ENCODE data around the gene FOXR1. TPM values are rescaled to one million over a fixed set of nuclear protein-coding genes. Genes with fewer than 3 reads are reported as not detected.

Gene FOXR1
- total and polyA plus RNA-seq, 9 donors: 1.7 TPM; not detected in 8

DNA sequence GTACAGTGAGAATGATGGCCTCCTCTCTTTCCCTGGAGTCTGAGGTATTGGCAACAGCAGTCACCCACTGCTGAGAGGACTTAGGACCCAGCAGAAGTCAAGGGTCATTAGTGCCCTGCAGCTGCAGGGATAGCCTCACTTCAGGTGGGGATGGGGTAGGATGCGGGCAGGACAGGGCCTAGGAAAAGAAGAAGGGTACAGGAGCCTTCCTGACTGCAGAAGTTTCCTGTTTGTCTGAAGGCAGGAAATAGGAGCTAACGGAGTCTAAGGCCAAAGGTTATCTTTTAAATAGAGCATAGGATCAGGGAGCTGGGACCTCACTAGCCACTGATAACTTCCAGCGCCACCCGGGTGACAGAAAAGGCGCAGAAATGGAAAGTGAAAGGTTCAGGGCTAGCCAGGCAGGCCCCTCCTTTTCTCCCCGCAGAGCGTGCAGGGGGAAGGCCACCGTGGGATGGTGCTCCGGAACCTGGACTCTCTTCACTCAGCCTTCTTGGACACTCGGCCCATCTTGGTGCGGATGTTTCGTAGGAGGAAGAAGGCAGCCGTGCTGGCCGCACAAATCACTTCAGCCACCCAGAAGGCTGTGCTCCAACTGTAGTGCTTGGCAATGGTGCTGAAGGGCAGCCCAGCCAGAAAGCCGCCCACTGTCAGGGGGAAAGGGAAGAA lies 53.0 kb downstream of the FOXR1 start:
- WGBS, 3 donors: 59 to 68% (median 65%) methylated on average over 15 of the region's 15 CpGs
- Histone ChIP-seq H3K4me3 (no peak overlapping the region), H3K36me3 (no peaks in the 10 kb centered on the region), H3K27me3 (no peaks in the 10 kb centered on the region), H3K27ac (no peak overlapping the region), H3K4me1 (ENCODE audit: insufficient read depth) (peaks cover 5% of the 10 kb centered on the region), H3K9me3 (no peaks in the 10 kb centered on the region)
- TF ChIP-seq EP300 (IDR thresholded peaks at IDR 0.05) (no peak), POLR2A (IDR thresholded peaks at IDR 0.05) (no peak)
- TF ChIP-seq, protein P1, sequence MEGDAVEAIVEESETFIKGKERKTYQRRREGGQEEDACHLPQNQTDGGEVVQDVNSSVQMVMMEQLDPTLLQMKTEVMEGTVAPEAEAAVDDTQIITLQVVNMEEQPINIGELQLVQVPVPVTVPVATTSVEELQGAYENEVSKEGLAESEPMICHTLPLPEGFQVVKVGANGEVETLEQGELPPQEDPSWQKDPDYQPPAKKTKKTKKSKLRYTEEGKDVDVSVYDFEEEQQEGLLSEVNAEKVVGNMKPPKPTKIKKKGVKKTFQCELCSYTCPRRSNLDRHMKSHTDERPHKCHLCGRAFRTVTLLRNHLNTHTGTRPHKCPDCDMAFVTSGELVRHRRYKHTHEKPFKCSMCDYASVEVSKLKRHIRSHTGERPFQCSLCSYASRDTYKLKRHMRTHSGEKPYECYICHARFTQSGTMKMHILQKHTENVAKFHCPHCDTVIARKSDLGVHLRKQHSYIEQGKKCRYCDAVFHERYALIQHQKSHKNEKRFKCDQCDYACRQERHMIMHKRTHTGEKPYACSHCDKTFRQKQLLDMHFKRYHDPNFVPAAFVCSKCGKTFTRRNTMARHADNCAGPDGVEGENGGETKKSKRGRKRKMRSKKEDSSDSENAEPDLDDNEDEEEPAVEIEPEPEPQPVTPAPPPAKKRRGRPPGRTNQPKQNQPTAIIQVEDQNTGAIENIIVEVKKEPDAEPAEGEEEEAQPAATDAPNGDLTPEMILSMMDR (IDR thresholded peaks at IDR 0.05): no peak
- intact Hi-C loops (cut with DNase I): no loop called here
- DNase-seq: no peak

DNA sequence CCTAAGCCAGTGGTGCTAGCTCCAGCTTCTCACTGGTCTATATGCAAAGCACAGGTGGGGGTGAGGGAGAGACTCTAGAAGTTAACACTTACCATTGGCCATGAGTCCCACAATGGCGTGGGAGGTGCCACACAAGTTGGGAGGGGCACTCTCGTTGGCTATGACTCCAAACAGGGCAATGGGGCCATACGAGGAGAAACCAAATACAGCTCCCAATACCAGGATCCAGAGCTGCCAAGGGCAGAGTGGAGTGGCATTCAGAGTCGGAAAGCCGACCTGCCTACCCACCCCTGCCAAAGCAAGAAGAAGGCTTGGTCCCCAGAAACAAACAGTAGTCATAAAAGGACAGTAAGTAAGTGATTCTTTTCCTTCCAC lies 53.5 kb downstream of the FOXR1 start:
- Histone ChIP-seq H3K36me3 (no peaks in the 10 kb centered on the region), H3K27ac (no peak overlapping the region), H3K4me3 (no peak overlapping the region), H3K9me3 (no peaks in the 10 kb centered on the region), H3K4me1 (ENCODE audit: insufficient read depth) (peaks cover 2% of the 10 kb centered on the region), H3K27me3 (no peaks in the 10 kb centered on the region)
- no peak for DNase-seq
- 58 to 66% (median 62%) methylated on average over 5 of the region's 5 CpGs for WGBS, 3 donors
- TF ChIP-seq POLR2A (IDR thresholded peaks at IDR 0.05) (no peak), EP300 (IDR thresholded peaks at IDR 0.05) (no peak)
- TF ChIP-seq, protein P1 (IDR thresholded peaks at IDR 0.05): no peak
- intact Hi-C loops (cut with DNase I): no loop called here

DNA sequence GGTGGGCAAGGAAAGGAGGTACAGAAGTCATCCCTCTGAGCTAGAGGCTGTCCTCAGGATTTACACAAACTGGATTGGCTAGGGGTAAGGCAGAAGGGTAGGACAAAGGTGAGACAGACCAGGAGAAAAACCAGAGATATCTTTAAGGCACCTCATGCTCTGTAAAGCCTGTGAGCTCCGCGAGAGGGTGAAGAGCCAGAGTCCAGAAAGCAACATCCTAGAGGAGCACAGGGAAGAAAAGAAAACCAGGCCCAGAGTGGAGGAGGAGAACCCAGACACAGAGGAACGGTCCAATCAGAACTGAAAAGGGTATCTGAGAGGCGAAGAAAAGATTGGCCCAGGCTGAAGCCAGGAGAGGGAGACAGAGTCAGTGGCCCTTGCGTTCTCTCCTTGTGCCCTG lies 54.0 kb downstream of the FOXR1 start:
- 76 to 88% (median 77%) methylated on average over 5 of the region's 5 CpGs for WGBS, 3 donors
- H3K36me3 ChIP-seq: no peaks in the 10 kb centered on the region
- intact Hi-C loops (cut with DNase I): no loop called here
- no peak for TF ChIP-seq EP300 (IDR thresholded peaks at IDR 0.05)
- no peak for TF ChIP-seq POLR2A (IDR thresholded peaks at IDR 0.05)
- TF ChIP-seq, protein P1 (IDR thresholded peaks at IDR 0.05): no peak
- H3K9me3 ChIP-seq: no peaks in the 10 kb centered on the region
- no peak for DNase-seq
- H3K4me1 ChIP-seq (ENCODE audit: insufficient read depth): peaks cover 2% of the 10 kb centered on the region
- H3K27ac ChIP-seq: no peak overlapping the region
- no peak overlapping the region for H3K4me3 ChIP-seq
- no peaks in the 10 kb centered on the region for H3K27me3 ChIP-seq

DNA sequence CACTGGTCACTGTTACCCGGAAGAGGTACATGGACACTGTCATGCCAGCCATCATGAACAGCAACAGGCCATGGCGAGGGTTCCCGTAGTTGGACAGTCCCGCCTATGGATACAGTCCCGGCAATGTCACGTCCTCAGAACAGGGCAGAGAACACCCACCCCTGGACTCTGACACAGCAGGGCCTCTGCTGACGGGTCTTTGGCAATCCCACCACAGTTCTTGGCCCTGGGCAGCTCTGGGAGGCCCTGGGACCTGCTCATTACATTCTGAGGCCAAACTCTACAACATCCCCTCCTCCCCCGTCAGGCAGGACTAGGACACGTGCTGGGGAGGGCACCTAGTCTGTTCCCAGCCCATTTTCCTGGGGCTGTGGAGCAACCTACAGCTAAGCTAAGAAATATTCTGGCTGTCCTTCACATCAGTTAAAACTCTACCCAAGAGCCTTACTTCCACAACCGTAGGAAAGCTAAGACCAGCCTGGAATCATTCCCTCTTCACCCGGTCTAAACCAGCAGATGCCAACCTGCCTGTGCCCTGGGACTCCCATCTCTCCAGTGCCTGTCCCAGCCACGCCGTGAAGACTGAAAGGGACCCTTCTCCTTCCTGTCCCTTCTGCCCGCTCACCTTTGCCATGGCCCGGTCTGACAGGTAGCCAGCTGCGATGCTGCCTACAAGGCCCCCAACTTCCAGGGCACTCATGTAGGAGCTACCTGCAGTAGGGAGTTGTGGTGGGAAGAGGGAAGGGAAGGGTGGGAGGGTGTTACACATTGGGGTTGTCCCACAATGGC lies 54.6 kb downstream of the FOXR1 start:
- Histone ChIP-seq H3K36me3 (no peaks in the 10 kb centered on the region), H3K27me3 (no peaks in the 10 kb centered on the region), H3K27ac (no peak overlapping the region), H3K4me1 (ENCODE audit: insufficient read depth) (peaks cover 2% of the 10 kb centered on the region), H3K9me3 (no peaks in the 10 kb centered on the region), H3K4me3 (no peak overlapping the region)
- 82 to 86% (median 82%) methylated on average over 16 of the region's 16 CpGs for WGBS, 3 donors
- TF ChIP-seq, protein P1 (IDR thresholded peaks at IDR 0.05): no peak
- no peak for TF ChIP-seq EP300 (IDR thresholded peaks at IDR 0.05)
- TF ChIP-seq POLR2A (IDR thresholded peaks at IDR 0.05): no peak
- DNase-seq: no peak
- intact Hi-C loops (cut with DNase I): no loop called here
